Right lung (tissue), 5 donors: ENCODE data around the gene SGTA. TPM values are rescaled to one million over a fixed set of nuclear protein-coding genes. Genes with fewer than 3 reads are reported as not detected.
"Not testable (repeated sequence)": the region's sequence is repeated elsewhere in the genome, so short reads cannot be mapped to it uniquely, and the experiment has no call there.

ENCODE experiments used
- DNase-seq, 2 donors: peaks; one replicate each; pipeline ENCODE4 v3.0.0-alpha.2; 2013
- polyA plus RNA-seq, 5 donors: library from polyadenylated mRNA; unstranded; fragments of 120-200 nt; gene quantifications; one replicate each; pipeline versions ENCODE4 v1.2.1 to v1.2.3, GENCODE V29; 2013; ENCODE audit warnings: inconsistent platforms in 1 of 5, low replicate concordance in 1 of 5; ENCODE audit not compliant: insufficient read length in 5 of 5, insufficient read depth in 1 of 5

SGTA gene
- polyA plus RNA-seq, 5 donors: 38.2 to 65.9 (median 46.2) TPM

- DNase-seq: no peak
These were observed 13.0 kb upstream of the SGTA start for GRCh38 chr19:2795827-2796658.

GRCh38 chr19:2793577-2793976 is 10.5 kb upstream of the SGTA start:
- DNase-seq: no peak

DNA sequence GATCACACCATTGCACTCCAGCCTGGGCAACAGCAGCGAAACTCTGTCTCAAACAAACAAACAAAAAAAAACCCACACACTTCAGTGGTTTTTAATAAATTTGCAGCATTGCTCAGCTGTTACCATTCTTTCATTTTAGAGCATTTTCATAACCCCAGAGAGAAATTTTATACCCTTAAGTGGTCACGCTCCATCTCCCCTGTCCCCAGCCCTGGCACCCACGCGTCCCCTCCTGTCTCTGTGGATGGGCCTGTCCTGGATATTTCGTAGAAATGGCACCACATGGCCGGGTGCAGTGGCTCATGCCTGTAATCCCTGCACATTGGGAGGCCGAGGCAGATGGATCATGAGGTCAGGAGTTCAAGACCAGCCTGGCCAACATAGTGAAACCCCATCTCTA is 10.1 kb upstream of the SGTA start:
- DNase-seq: no peak

DNA sequence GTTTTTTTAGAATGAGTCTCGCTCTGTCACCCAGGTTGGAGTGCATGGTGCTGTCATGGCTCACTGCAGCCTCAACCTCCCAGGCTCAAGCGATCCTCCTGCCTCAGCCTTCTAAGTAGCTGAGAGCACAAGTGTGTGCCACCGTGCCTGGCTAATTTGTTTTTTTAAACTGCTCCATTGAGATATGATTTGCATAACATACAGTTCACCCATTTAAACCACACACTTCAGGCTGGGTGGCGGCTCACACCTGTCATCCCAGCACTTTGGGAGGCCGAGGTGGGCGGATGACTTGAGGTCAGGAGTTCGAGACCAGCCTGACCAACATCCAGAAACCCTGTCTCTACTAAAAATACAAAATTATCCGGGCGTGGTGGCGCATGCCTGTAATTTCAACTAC is 9.6 kb upstream of the SGTA start:
- not testable (repeated sequence) for DNase-seq

DNA sequence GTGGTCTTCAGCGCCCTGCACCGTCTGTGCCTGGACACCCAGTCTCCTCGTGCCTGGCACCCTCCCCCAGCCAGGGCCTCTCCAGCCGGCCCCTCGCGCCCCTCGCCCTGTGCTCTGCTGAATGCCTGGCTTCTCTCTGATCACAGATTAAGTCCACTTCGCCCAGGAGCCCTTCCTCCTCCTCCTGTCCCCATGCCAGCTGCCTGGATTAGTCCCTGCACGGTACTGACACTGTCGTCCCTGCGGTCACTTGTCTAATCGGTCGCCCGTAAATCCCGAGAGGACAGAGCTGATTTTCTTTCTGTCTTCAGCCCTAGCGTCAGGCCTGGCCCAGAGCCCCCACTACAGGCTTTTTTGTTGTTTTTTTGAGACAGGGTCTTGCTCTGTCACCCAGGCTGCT is 8.8 kb upstream of the SGTA start:
- no peak for DNase-seq

DNA sequence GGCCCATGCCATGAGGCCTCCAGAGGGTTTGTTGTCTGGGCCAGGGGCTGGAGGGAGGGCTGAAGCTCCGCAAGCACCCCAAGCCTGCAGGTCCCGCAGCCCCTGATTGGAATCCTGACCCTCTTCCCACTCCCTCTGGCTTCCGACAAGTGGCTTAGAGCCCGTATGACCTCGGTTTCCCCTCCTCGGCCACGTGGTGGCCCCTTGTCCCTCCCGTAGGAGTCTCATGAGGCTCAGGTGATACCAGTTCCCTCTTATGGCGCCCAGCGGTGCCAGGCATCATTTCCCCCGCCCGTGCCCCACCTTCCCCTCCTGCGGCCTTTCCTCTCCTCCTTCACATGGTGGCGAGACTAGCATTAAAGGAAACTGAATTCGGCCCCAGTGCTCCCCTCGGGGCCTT is 8.4 kb upstream of the SGTA start:
- DNase-seq: no peak

GRCh38 chr19:2790557-2791271 is 7.6 kb upstream of the SGTA start:
- DNase-seq: no peak

GRCh38 chr19:2790194-2790556 is 7.1 kb upstream of the SGTA start:
- DNase-seq: no peak

DNA sequence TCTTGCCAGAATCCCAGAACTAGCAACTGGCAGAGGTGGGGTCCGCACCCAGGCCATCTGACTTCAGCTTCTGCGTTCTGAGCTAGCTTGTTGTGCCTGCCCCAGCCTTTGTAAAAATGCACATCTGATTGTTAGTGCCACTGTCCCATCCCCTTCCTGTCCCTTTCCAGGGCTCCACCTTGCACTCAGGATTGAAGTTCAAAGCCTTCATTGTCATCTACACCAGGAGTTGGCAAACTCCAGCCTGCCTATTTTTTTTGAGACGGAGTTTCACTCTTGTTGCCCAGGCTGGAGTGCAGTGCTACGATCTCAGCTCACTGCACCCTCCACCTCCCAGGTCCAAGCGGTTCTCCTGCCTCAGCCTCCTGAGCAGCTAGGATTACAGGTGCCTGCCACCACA is 5.2 kb upstream of the SGTA start:
- DNase-seq: no peak

- no peak for DNase-seq
These were observed 4.0 kb upstream of the SGTA start for GRCh38 chr19:2787115-2787514.

- peak; percentile 98 for DNase-seq
These were observed 2.3 kb upstream of the SGTA start, which contains the start of gene THOP1 for GRCh38 chr19:2785244-2785997. Gene THOP1 (plus strand): TSS chr19:2785503. CDS start chr19:2785663, 160 bp downstream.

- no peak for DNase-seq
These were observed 690 bp upstream of the SGTA start for GRCh38 chr19:2783781-2784145.

DNA sequence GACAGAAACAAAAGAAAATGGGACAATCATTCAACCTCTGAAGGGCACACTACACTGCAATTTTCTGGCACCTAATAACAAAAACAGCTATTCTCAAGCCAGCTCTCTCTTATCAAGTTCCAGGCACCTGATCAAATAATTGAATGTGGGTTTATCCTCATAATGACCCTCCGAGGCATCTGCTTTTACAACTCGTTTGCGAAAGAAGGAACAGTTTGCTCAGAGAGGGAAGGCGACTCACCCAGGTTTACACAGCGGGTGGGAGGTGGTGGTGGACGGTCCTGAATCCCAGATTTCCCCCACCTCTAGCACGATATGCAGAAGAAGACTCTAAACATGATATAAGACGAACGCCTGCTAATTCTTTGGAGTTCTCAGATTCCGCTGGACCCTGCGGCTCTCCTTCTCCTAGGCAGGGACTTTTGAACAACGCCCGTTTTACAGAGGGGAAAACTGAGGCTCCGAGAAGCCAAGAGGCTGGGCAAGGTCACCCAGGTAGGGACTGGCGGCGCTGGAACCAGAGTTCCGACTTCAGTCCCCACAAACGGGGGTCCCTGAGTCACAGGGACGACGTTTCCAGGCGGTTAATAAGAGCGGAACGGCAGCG is 641 bp downstream of the SGTA start:
- no peak for DNase-seq

DNA sequence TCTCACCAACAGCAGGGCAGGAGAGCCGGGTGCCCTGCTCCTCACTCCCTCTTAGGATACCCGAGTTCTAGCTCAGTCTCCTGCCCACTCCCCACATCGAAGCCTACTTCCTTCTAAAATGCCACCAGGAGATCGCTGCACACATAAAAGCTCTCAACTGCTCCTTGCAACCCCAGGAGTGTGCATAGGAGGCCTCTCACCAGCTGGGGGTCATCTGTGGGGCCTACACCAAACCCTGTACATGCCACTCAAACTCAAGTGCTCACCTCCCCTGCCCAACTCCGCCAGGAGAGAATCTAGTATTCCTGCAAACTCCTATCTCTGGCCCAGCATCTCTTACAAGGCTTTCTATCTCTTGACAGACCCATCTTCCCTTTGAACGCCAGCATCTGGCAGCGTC is 2.8 kb downstream of the SGTA start:
- no peak for DNase-seq

GRCh38 chr19:2779121-2779740 is 3.8 kb downstream of the SGTA start:
- DNase-seq: no peak

DNA sequence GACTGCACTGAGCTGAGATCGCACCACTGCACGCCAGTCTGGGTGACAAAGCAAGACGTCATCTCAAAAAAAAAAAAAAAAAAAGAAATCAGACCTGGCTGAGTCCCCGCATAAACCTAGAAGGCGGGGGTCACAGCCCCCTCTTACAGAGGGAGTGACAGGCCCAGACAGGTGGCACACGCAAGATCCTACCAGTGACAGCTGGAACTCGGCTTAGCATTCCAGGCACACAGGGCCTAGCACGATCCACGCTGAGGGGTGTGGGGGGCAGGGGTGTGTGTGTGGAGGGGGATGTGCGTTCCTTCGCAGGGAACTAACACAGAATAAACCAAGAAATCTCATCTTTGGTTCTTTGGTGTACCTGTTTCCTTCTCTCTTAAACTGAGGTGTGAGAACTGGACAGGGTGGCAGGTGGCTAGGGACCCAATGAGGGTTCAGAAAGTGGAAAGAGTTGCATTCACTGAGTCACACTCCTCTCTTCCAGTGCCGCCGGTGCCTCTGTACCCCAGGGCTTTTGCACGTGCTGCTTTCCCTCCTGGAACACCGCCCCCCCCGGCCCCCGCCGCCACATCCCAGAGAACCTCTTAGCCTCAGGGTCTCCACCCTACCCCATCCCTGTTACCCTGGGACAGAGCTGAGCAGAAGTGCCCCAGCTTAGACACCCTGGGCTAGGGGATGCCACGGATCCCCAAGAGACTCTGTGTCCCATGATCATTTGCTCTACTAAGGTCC is 5.0 kb downstream of the SGTA start:
- DNase-seq: no peak

GRCh38 chr19:2775556-2776430 is 7.3 kb downstream of the SGTA start:
- no peak for DNase-seq

- DNase-seq: no peak
These were observed 8.0 kb downstream of the SGTA start for GRCh38 chr19:2774953-2775555.

DNA sequence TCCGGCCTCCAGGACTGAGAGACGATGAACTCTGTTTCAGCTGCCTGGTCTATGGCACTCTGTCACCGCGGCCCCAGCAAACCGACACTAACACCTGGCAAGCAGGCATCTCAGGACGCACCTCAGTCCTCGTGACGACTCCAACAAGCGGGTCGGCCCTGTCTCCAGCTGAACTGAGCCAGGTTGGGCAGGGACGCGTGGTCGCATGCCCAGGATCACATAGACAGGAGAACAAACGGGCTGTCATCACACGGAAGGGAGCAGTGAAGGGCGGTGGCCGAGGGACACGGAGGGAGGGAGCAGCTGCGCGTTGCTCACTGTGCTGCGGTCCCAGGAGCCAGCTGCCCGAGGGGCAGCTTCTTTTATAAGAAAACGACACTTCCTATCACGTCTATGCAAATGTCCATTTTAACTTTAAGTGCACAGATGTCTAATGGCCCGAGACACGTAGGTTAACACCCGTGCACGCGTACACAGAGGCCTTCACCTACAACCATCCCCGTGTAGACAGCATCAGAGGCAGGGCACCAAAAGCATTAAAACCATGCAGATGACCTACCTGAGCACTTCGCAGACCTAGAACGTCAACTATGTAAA is 8.9 kb downstream of the SGTA start:
- DNase-seq: no peak
